GM12878 (cell line): ENCODE results near the gene KDM5C. TPM values are rescaled to one million over a fixed set of nuclear protein-coding genes. Genes with fewer than 3 reads are reported as not detected.

Experiments
- ATAC-seq: fragments of 200-7000 bp; cut with Tn5 transposase; 3 replicates; pipeline ENCODE4 v1.9.1; 2020; ENCODE audit warnings: mild to moderate bottlenecking, moderate library complexity
- BruUV-seq: library from RNA; stranded (reverse); fragments of 400-500 nt; replicated peaks from 2 replicates; lab custom pipeline; 2021; lab: Mats Ljungman, UMichigan
- CTCF ChIA-PET: fragments of 300-600 bp; sonication (Branson Sonifier 250); formaldehyde crosslinking; extraction: SDS; loops from one replicate; lab custom pipeline; 2021; ENCODE audit warnings: inconsistent platforms; lab: Yijun Ruan, JAX
- POLR2A ChIA-PET: fragments of 350-600 bp; formaldehyde crosslinking; extraction: SDS; loops from one replicate; lab custom pipeline; 2021; ENCODE audit warnings: inconsistent platforms; lab: Charles Lee
- RAD21 ChIA-PET: fragments of 300-600 bp; sonication (Branson Sonifier 250); formaldehyde crosslinking; loops from one replicate; lab custom pipeline; 2023; ENCODE audit warnings: antibody characterized with exemption; ENCODE audit not compliant: unreplicated experiment; lab: Charles Lee
- SMC1A ChIA-PET: fragments of 300-600 bp; sonication (Branson Sonifier 250); formaldehyde crosslinking; loops from one replicate; lab custom pipeline; 2023; ENCODE audit not compliant: unreplicated experiment, uncharacterized antibody; lab: Charles Lee
- DNase-seq: peaks from one replicate; pipeline ENCODE4 v3.0.0-alpha.2; 2011; ENCODE audit warnings: low read depth, low spot score
- FAIRE-seq: peaks from 3 replicates; lab custom pipeline; 2011; peaks lifted over from hg19 to GRCh38; lab: Jason Lieb, UNC
- H2AFZ ChIP-seq: 2 replicates; pipeline ENCODE4 v1.6.0; 2011; ENCODE audit warnings: low read depth, low read length, control low read depth; ENCODE audit not compliant: control insufficient read depth
- H3K27ac ChIP-seq: 2 replicates; pipeline ENCODE4 v1.5.1; 2011; ENCODE audit warnings: control low read depth; ENCODE audit not compliant: control insufficient read depth, insufficient read depth
- H3K27me3 ChIP-seq, 2 experiments: replicated peaks in 1 of 2; 2 replicates each; pipeline versions ENCODE4 v1.6.0 to v1.6.1; 2011; ENCODE audit warnings: low read length in 1 of 2; ENCODE audit not compliant: control insufficient read depth in 2 of 2, insufficient read depth in 2 of 2
- H3K36me3 ChIP-seq, 2 experiments: 2 replicates each; pipeline ENCODE4 v1.5.1; 2011; ENCODE audit warnings: low read length in 1 of 2; ENCODE audit not compliant: control insufficient read depth in 2 of 2, insufficient read depth in 2 of 2
- H3K4me1 ChIP-seq: 2 replicates; pipeline ENCODE4 v1.6.1; 2011; ENCODE audit warnings: mild to moderate bottlenecking, low read length, moderate library complexity, mixed read lengths; ENCODE audit not compliant: control insufficient read depth, insufficient read depth
- H3K4me2 ChIP-seq: 2 replicates; pipeline ENCODE4 v1.6.0; 2011; ENCODE audit warnings: control low read depth; ENCODE audit not compliant: control insufficient read depth, insufficient read depth
- H3K4me3 ChIP-seq: fragments of 200-600 bp; sonication (generic); 2 replicates; pipeline ENCODE4 v1.5.1; 2016
- H3K79me2 ChIP-seq: 2 replicates; pipeline ENCODE4 v1.6.0; 2011; ENCODE audit warnings: low read length; ENCODE audit not compliant: control insufficient read depth, insufficient read depth
- H3K9ac ChIP-seq: 2 replicates; pipeline ENCODE4 v1.8.0; 2011; ENCODE audit warnings: low read length, control low read depth, mixed read lengths; ENCODE audit not compliant: control insufficient read depth, insufficient read depth
- H3K9me3 ChIP-seq: replicated peaks from 3 replicates; pipeline ENCODE4 v1.5.1; 2011; ENCODE audit warnings: mild to moderate bottlenecking, low read length; ENCODE audit not compliant: control insufficient read depth, insufficient read depth
- H4K20me1 ChIP-seq: 2 replicates; pipeline ENCODE4 v1.6.0; 2011; ENCODE audit not compliant: control insufficient read depth, insufficient read depth
- ATF2 ChIP-seq: IDR thresholded peaks from 2 replicates; pipeline ENCODE4 v1.6.1; 2012; ENCODE audit warnings: low read length, inconsistent platforms
- WGBS: methylation state at CpG from one replicate; pipeline ENCODE4 v1.1.6; 2016; ENCODE audit warnings: low lambda C conversion rate; ENCODE audit not compliant: insufficient replicate concordance, insufficient coverage; ENCODE audit errors: missing lambda C conversion rate; 5-methylcytosine and 5-hydroxymethylcytosine counted together
- in situ Hi-C: fragments of 300-500 bp; cut with MboI; formaldehyde crosslinking; loops from 9 replicates; pipeline ENCODE4 v1.14.3; 2018; ENCODE audit warnings: mixed read lengths
- intact Hi-C: fragments of 100-400 bp; cut with micrococcal nuclease; formaldehyde crosslinking; loops from one replicate; pipeline ENCODE4 v1.14.2; 2022; ENCODE audit not compliant: unreplicated experiment
- polyA plus RNA-seq, 11 experiments: library from polyadenylated mRNA; depleted of rRNA in 4 of 11; unstranded in 6 of 11; stranded (reverse) in 5 of 11; fragments of >200 nt; fragmentation: Nextera tagmentation in 4 of 11; fragmentation: Illumina TruSeq in 1 of 11; extraction: Ambion mirVana in 4 of 11; extraction: Trizol in 1 of 11; gene quantifications; 1 replicate in 1 of 11; 2 replicates in 10 of 11; pipeline versions ENCODE4 v1.2.1 to v1.2.3, GENCODE V29; 2011 to 2016; ENCODE audit warnings: inconsistent platforms in 2 of 11, missing spikeins in 2 of 11, low read depth in 1 of 11
- total RNA-seq, 4 experiments: library from RNA; depleted of rRNA in 3 of 4; stranded (reverse); fragments of >200 nt in 3 of 4; fragmentation: Illumina TruSeq in 1 of 4; extraction: Trizol in 1 of 4; gene quantifications; 2 replicates each; pipeline versions ENCODE4 v1.2.1 to v1.2.3, GENCODE V29; 2013 to 2021
- TF ChIP-seq, protein P1 (sequence below): IDR thresholded peaks from 2 replicates; pipeline ENCODE4 v1.6.1; 2011; ENCODE audit warnings: low read depth, mild to moderate bottlenecking, low read length, moderate library complexity, borderline replicate concordance; ENCODE audit errors: extremely low read depth

KDM5C gene
- total and polyA plus RNA-seq, 10 of the 15 experiments (the other 5 are each of a cell fraction or from before 2014, with no cell fraction given): 1.5 to 110 (median 53.0) TPM

GRCh38 chrX:53254570-53255461 lies 29.8 kb upstream of the KDM5C start:
- FAIRE-seq (no peak), ATAC-seq (no peak)
- BruUV-seq: no TSS peak
- H3K27me3 ChIP-seq: no peaks in the 10 kb centered on the region
- H4K20me1 ChIP-seq: no peaks in the 10 kb centered on the region
- SMC1A ChIA-PET: no interaction called here
- TF ChIP-seq ATF2: no peak
- TF ChIP-seq, protein P1, sequence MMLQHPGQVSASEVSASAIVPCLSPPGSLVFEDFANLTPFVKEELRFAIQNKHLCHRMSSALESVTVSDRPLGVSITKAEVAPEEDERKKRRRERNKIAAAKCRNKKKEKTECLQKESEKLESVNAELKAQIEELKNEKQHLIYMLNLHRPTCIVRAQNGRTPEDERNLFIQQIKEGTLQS: no peak
- TF ChIP-seq, all 136 proteins: peak for 0
- H3K79me2 ChIP-seq: no peaks in the 10 kb centered on the region
- RAD21 ChIA-PET: no interaction called here
- H2AFZ ChIP-seq: no peak overlapping the region
- DNase-seq: no peak
- no peaks in the 10 kb centered on the region for H3K36me3 ChIP-seq
- in situ Hi-C loops (no loop called here), intact Hi-C loops (no loop called here)
- H3K4me3 ChIP-seq: no peak overlapping the region
- H3K9me3 ChIP-seq: no peaks in the 10 kb centered on the region
- no peak overlapping the region for H3K9ac ChIP-seq
- WGBS: 62% methylated on average over 22 of the region's 22 CpGs
- no peaks in the 10 kb centered on the region for H3K4me1 ChIP-seq
- POLR2A ChIA-PET: no interaction called here
- no peak overlapping the region for H3K4me2 ChIP-seq
- CTCF ChIA-PET: interaction anchor here (1.8 kb wide), 1 partner anchor 10 kb away, joined by 6 read pairs; no protein-coding TSS in a partner anchor
- H3K27ac ChIP-seq: no peak overlapping the region
